Measurements from ENCODE around the gene BTG1. TPM values are rescaled to one million over a fixed set of nuclear protein-coding genes. Genes with fewer than 3 reads are reported as not detected.

BTG1 gene
- total and polyA plus RNA-seq, 2 of the 8 experiments (the other 6 are each of a cell fraction or from before 2014, with no cell fraction given), result 17.1 to 32.7 TPM

GRCh38 chr12:92155733-92156132 lies 10.1 kb upstream of the BTG1 start:
- H3K56ac ChIP-seq (replicated peaks; ENCODE audit: insufficient read length, low read depth, low read length), result no peak overlapping the region
- H3K36me3 ChIP-seq (ENCODE audit: control insufficient read depth in 2 of 4, insufficient read depth in 4 of 4, low read length in 3 of 4), result no peaks in the 10 kb centered on the region
- H4K20me1 ChIP-seq (replicated peaks in 1 of 2; ENCODE audit: control insufficient read depth in 1 of 2, insufficient read depth in 2 of 2, low read length in 2 of 2), result no peaks in the 10 kb centered on the region
- no peaks in the 10 kb centered on the region for H3K79me1 ChIP-seq (ENCODE audit: low read depth, low read length)
- H3K23me2 ChIP-seq (ENCODE audit: low read depth, low read length), result no peaks in the 10 kb centered on the region
- no peaks in the 10 kb centered on the region for H3K79me2 ChIP-seq (ENCODE audit: control insufficient read depth in 1 of 2, insufficient read depth in 2 of 2, low read length in 2 of 2)
- H3K23ac ChIP-seq (ENCODE audit: insufficient read length), result no peak overlapping the region
- ChIA-PET CTCF (ENCODE audit: partially characterized antibody) (interaction anchor here (0.8 kb wide), 1 partner anchor 10 kb away, joined by 3 read pairs; the partner anchor contains the start of gene BTG1), POLR2A (ENCODE audit: partially characterized antibody) (interaction anchor here (2.9 kb wide), 1 partner anchor 10 kb away, joined by 14 read pairs; the partner anchor contains the start of gene BTG1)
- H3K9ac ChIP-seq (replicated peaks in 1 of 4; ENCODE audit: extremely low read depth in 1 of 4, low read depth in 3 of 4, low read length in 3 of 4), result no peak overlapping the region
- no peak overlapping the region for H2BK20ac ChIP-seq (ENCODE audit: low read length)
- no peaks in the 10 kb centered on the region for H3K9me3 ChIP-seq (ENCODE audit: insufficient read depth in 2 of 2, low read depth in 1 of 2, low read length in 1 of 2)
- no peak overlapping the region for H3K18ac ChIP-seq (ENCODE audit: extremely low read depth, low read length)
- no peaks in the 10 kb centered on the region for H3K27me3 ChIP-seq (replicated peaks in 1 of 4; ENCODE audit: control insufficient read depth in 3 of 4, extremely low read depth in 1 of 4, insufficient read depth in 3 of 4, low read length in 3 of 4)
- H2BK5ac ChIP-seq (ENCODE audit: low read depth, low read length), result no peak overlapping the region
- no peak overlapping the region for H3K4me3 ChIP-seq (ENCODE audit: extremely low read depth in 1 of 4, insufficient read depth in 2 of 4, low read depth in 3 of 4, low read length in 4 of 4)
- H3K27ac ChIP-seq (ENCODE audit: low read depth, low read length), result no peak overlapping the region
- no peak overlapping the region for H4K5ac ChIP-seq (ENCODE audit: insufficient read length, low read depth, low read length)
- FAIRE-seq (no peak), DNase-seq (ENCODE audit: low read depth in 1 of 2, low spot score in 2 of 2) (no peak)
- H4K8ac ChIP-seq (ENCODE audit: extremely low read depth, insufficient read depth, low read length), result no peak overlapping the region
- H2AFZ ChIP-seq (ENCODE audit: low read length), result no peak overlapping the region
- no peak overlapping the region for H4K91ac ChIP-seq (replicated peaks; ENCODE audit: insufficient read length, low read length)
- 98% methylated on average over 2 of the region's 2 CpGs; no CpG with 5 or more reads in 1 of the 2 experiments for WGBS, 2 experiments (ENCODE audit: extremely low coverage in 1 of 2, insufficient coverage in 1 of 2, insufficient read length in 1 of 2, insufficient replicate concordance in 2 of 2, low coverage in 1 of 2, low lambda C conversion rate in 2 of 2, missing lambda C conversion rate in 1 of 2)
- no peak overlapping the region for H2BK15ac ChIP-seq (ENCODE audit: low read length)
- no peak overlapping the region for H2BK12ac ChIP-seq (ENCODE audit: low read depth, low read length)
- no peak overlapping the region for H2BK120ac ChIP-seq (replicated peaks; ENCODE audit: low read depth, low read length)
- H2AK5ac ChIP-seq (ENCODE audit: low read depth, low read length), result no peak overlapping the region
- H3K4ac ChIP-seq (replicated peaks; ENCODE audit: insufficient read length, low read depth, low read length), result no peak overlapping the region
- TF ChIP-seq USF2 (IDR thresholded peaks at IDR 0.05; ENCODE audit: low read length), result no peak
- TF ChIP-seq FOSL1 (IDR thresholded peaks at IDR 0.05; ENCODE audit: insufficient read depth, low read depth, low read length), result no peak
- TF ChIP-seq SRF (IDR thresholded peaks at IDR 0.05; ENCODE audit: low read depth, low read length), result no peak
- no peak for TF ChIP-seq SUZ12 (IDR thresholded peaks at IDR 0.05; ENCODE audit: low read length)
- no peak for TF ChIP-seq ASH2L (IDR thresholded peaks at IDR 0.05; ENCODE audit: low read length)
- no peak for TF ChIP-seq RAD21 (IDR thresholded peaks at IDR 0.05 in 1 of 2, conservative IDR thresholded peaks at IDR 0.05 in 1 of 2; ENCODE audit: low read depth in 2 of 2, low read length in 2 of 2)
- H3K4me1 ChIP-seq (replicated peaks in 1 of 4; ENCODE audit: control insufficient read depth in 3 of 4, insufficient read depth in 4 of 4, low read length in 3 of 4), result no peaks in the 10 kb centered on the region
- H3K4me2 ChIP-seq (ENCODE audit: insufficient read depth in 1 of 2, low read depth in 2 of 2, low read length in 2 of 2), result no peak overlapping the region
- H3K14ac ChIP-seq (ENCODE audit: insufficient read length), result no peak overlapping the region
